GM12892 (cell line): Measurements from ENCODE around the gene OXLD1.
A peak's percentile ranks its signal among the peaks of the same experiment; 100 is the strongest.

Source experiments
- POLR2A ChIP-seq: IDR thresholded peaks from 2 replicates; pipeline ENCODE4 v1.6.1; 2011; ENCODE audit warnings: low read depth, low read length, control low read depth
- POLR2AphosphoS5 ChIP-seq: IDR thresholded peaks from 2 replicates; pipeline ENCODE4 v1.6.1; 2011; ENCODE audit warnings: low read depth, low read length, control low read depth

- TF ChIP-seq POLR2AphosphoS5 (0 out of 2 replicates have a peak, but pooled peaks have one; percentile 17), POLR2A (no peak)
These were observed 39.3 kb upstream of the OXLD1 start for GRCh38 chr17:81705518-81706231.
